ENCODE measurements around the gene FAM174B.
A peak's percentile ranks its signal among the peaks of the same experiment; 100 is the strongest.

Gene FAM174B

GRCh38 chr15:92655178-92655995, at the start of gene FAM174B:
TSS of gene FAM174B (minus strand) at chr15:92655775.
- Histone ChIP-seq H3K4me3 (ENCODE audit: low read depth in 1 of 5, low read length in 5 of 5) (peak within 1 kb of the TSS; percentile 19 to 82 (median 67)), H3K9ac (ENCODE audit: low read length in 5 of 5) (peak within 1 kb of the TSS in 3 of 5 donors; percentile 19 to 43 (median 42)), H3K27ac (ENCODE audit: low read depth, low read length) (no peak within 1 kb of the TSS), H3K9me3 (ENCODE audit: control insufficient read depth in 5 of 5, low read length in 5 of 5) (peaks cover 0 to 5% (median 3%) of the 10 kb centered on the region in 5 donors), H3K36me3 (ENCODE audit: control insufficient read depth in 5 of 5, insufficient read depth in 5 of 5, low read length in 5 of 5) (no peaks in the 10 kb centered on the region), H3K27me3 (ENCODE audit: control insufficient read depth in 5 of 5, insufficient read depth in 4 of 5, low read length in 5 of 5) (peaks cover 0 to 15% (median 0%) of the 10 kb centered on the region in 5 donors), H3K4me1 (ENCODE audit: control insufficient read depth in 5 of 5, insufficient read depth in 5 of 5, low read length in 5 of 5) (peaks cover 9 to 32% (median 12%) of the 10 kb centered on the region in 5 donors)

GRCh38 chr15:92696096-92696495, 40.5 kb upstream of the FAM174B start:
- H3K27me3 ChIP-seq (ENCODE audit: control insufficient read depth in 5 of 5, insufficient read depth in 4 of 5, low read length in 5 of 5) = no peaks in the 10 kb centered on the region
- H3K9ac ChIP-seq (ENCODE audit: low read length in 5 of 5) = no peak overlapping the region
- no peak overlapping the region for H3K4me3 ChIP-seq (ENCODE audit: low read depth in 1 of 5, low read length in 5 of 5)
- H3K4me1 ChIP-seq (ENCODE audit: control insufficient read depth in 5 of 5, insufficient read depth in 5 of 5, low read length in 5 of 5) = no peaks in the 10 kb centered on the region
- H3K9me3 ChIP-seq (ENCODE audit: control insufficient read depth in 5 of 5, low read length in 5 of 5) = peaks cover 0 to 3% (median 0%) of the 10 kb centered on the region in 5 donors
- no peak overlapping the region for H3K27ac ChIP-seq (ENCODE audit: low read depth, low read length)
- no peaks in the 10 kb centered on the region for H3K36me3 ChIP-seq (ENCODE audit: control insufficient read depth in 5 of 5, insufficient read depth in 5 of 5, low read length in 5 of 5)

GRCh38 chr15:92693691-92694331, 38.2 kb upstream of the FAM174B start:
- no peak overlapping the region for H3K27ac ChIP-seq (ENCODE audit: low read depth, low read length)

GRCh38 chr15:92690395-92690794, 34.8 kb upstream of the FAM174B start:
- Histone ChIP-seq H3K9ac (ENCODE audit: low read length in 5 of 5) (no peak overlapping the region), H3K27me3 (ENCODE audit: control insufficient read depth in 5 of 5, insufficient read depth in 4 of 5, low read length in 5 of 5) (no peaks in the 10 kb centered on the region), H3K27ac (ENCODE audit: low read depth, low read length) (no peak overlapping the region), H3K9me3 (ENCODE audit: control insufficient read depth in 5 of 5, low read length in 5 of 5) (peaks cover 0 to 10% (median 0%) of the 10 kb centered on the region in 5 donors), H3K4me1 (ENCODE audit: control insufficient read depth in 5 of 5, insufficient read depth in 5 of 5, low read length in 5 of 5) (no peaks in the 10 kb centered on the region), H3K4me3 (ENCODE audit: low read depth in 1 of 5, low read length in 5 of 5) (no peak overlapping the region), H3K36me3 (ENCODE audit: control insufficient read depth in 5 of 5, insufficient read depth in 5 of 5, low read length in 5 of 5) (no peaks in the 10 kb centered on the region)

More at GRCh38 chr15:92693691-92694331, 38.2 kb upstream of the FAM174B start:
- H3K36me3 ChIP-seq (ENCODE audit: control insufficient read depth in 5 of 5, insufficient read depth in 5 of 5, low read length in 5 of 5) = no peaks in the 10 kb centered on the region
- H3K27me3 ChIP-seq (ENCODE audit: control insufficient read depth in 5 of 5, insufficient read depth in 4 of 5, low read length in 5 of 5) = no peaks in the 10 kb centered on the region
- peaks cover 0 to 4% (median under 1%) of the 10 kb centered on the region in 5 donors for H3K9me3 ChIP-seq (ENCODE audit: control insufficient read depth in 5 of 5, low read length in 5 of 5)
- H3K4me3 ChIP-seq (ENCODE audit: low read depth in 1 of 5, low read length in 5 of 5) = no peak overlapping the region
- no peak overlapping the region for H3K9ac ChIP-seq (ENCODE audit: low read length in 5 of 5)
- H3K4me1 ChIP-seq (ENCODE audit: control insufficient read depth in 5 of 5, insufficient read depth in 5 of 5, low read length in 5 of 5) = no peaks in the 10 kb centered on the region

GRCh38 chr15:92687746-92688145, 32.2 kb upstream of the FAM174B start:
- H3K4me3 ChIP-seq (ENCODE audit: low read depth in 1 of 5, low read length in 5 of 5) = no peak overlapping the region
- H3K4me1 ChIP-seq (ENCODE audit: control insufficient read depth in 5 of 5, insufficient read depth in 5 of 5, low read length in 5 of 5) = peaks cover 0 to 4% (median 0%) of the 10 kb centered on the region in 5 donors
- H3K27ac ChIP-seq (ENCODE audit: low read depth, low read length) = no peak overlapping the region
- H3K27me3 ChIP-seq (ENCODE audit: control insufficient read depth in 5 of 5, insufficient read depth in 4 of 5, low read length in 5 of 5) = no peaks in the 10 kb centered on the region
- H3K9ac ChIP-seq (ENCODE audit: low read length in 5 of 5) = no peak overlapping the region
- H3K9me3 ChIP-seq (ENCODE audit: control insufficient read depth in 5 of 5, low read length in 5 of 5) = peaks cover 0 to 10% (median 0%) of the 10 kb centered on the region in 5 donors
- H3K36me3 ChIP-seq (ENCODE audit: control insufficient read depth in 5 of 5, insufficient read depth in 5 of 5, low read length in 5 of 5) = no peaks in the 10 kb centered on the region

GRCh38 chr15:92687195-92687602, 31.6 kb upstream of the FAM174B start:
- H3K27ac ChIP-seq (ENCODE audit: low read depth, low read length) = no peak overlapping the region
- peaks cover 0 to 9% (median 0%) of the 10 kb centered on the region in 5 donors for H3K4me1 ChIP-seq (ENCODE audit: control insufficient read depth in 5 of 5, insufficient read depth in 5 of 5, low read length in 5 of 5)

GRCh38 chr15:92683511-92683834, 27.9 kb upstream of the FAM174B start:
- H3K4me1 ChIP-seq (ENCODE audit: control insufficient read depth in 5 of 5, insufficient read depth in 5 of 5, low read length in 5 of 5) = peaks cover 3 to 26% (median 8%) of the 10 kb centered on the region in 5 donors
- H3K9me3 ChIP-seq (ENCODE audit: control insufficient read depth in 5 of 5, low read length in 5 of 5) = peaks cover 0 to 3% (median 0%) of the 10 kb centered on the region in 5 donors
- H3K4me3 ChIP-seq (ENCODE audit: low read depth in 1 of 5, low read length in 5 of 5) = no peak overlapping the region

More at GRCh38 chr15:92687195-92687602, 31.6 kb upstream of the FAM174B start:
- H3K9ac ChIP-seq (ENCODE audit: low read length in 5 of 5) = no peak overlapping the region
- no peak overlapping the region for H3K4me3 ChIP-seq (ENCODE audit: low read depth in 1 of 5, low read length in 5 of 5)
- no peaks in the 10 kb centered on the region for H3K36me3 ChIP-seq (ENCODE audit: control insufficient read depth in 5 of 5, insufficient read depth in 5 of 5, low read length in 5 of 5)
- H3K9me3 ChIP-seq (ENCODE audit: control insufficient read depth in 5 of 5, low read length in 5 of 5) = peaks cover 0 to 10% (median 0%) of the 10 kb centered on the region in 5 donors
- no peaks in the 10 kb centered on the region for H3K27me3 ChIP-seq (ENCODE audit: control insufficient read depth in 5 of 5, insufficient read depth in 4 of 5, low read length in 5 of 5)

GRCh38 chr15:92682741-92683510, 27.4 kb upstream of the FAM174B start:
- Histone ChIP-seq H3K9ac (ENCODE audit: low read length in 5 of 5) (no peak overlapping the region), H3K4me1 (ENCODE audit: control insufficient read depth in 5 of 5, insufficient read depth in 5 of 5, low read length in 5 of 5) (peaks cover 3 to 26% (median 8%) of the 10 kb centered on the region in 5 donors), H3K27me3 (ENCODE audit: control insufficient read depth in 5 of 5, insufficient read depth in 4 of 5, low read length in 5 of 5) (no peaks in the 10 kb centered on the region), H3K4me3 (ENCODE audit: low read depth in 1 of 5, low read length in 5 of 5) (no peak overlapping the region), H3K27ac (ENCODE audit: low read depth, low read length) (no peak overlapping the region), H3K9me3 (ENCODE audit: control insufficient read depth in 5 of 5, low read length in 5 of 5) (no peaks in the 10 kb centered on the region), H3K36me3 (ENCODE audit: control insufficient read depth in 5 of 5, insufficient read depth in 5 of 5, low read length in 5 of 5) (no peaks in the 10 kb centered on the region)

More at GRCh38 chr15:92683511-92683834, 27.9 kb upstream of the FAM174B start:
- Histone ChIP-seq H3K27me3 (ENCODE audit: control insufficient read depth in 5 of 5, insufficient read depth in 4 of 5, low read length in 5 of 5) (no peaks in the 10 kb centered on the region), H3K36me3 (ENCODE audit: control insufficient read depth in 5 of 5, insufficient read depth in 5 of 5, low read length in 5 of 5) (no peaks in the 10 kb centered on the region), H3K27ac (ENCODE audit: low read depth, low read length) (no peak overlapping the region), H3K9ac (ENCODE audit: low read length in 5 of 5) (no peak overlapping the region)

GRCh38 chr15:92681141-92681631, 25.6 kb upstream of the FAM174B start:
- Histone ChIP-seq H3K9ac (ENCODE audit: low read length in 5 of 5) (no peak overlapping the region), H3K9me3 (ENCODE audit: control insufficient read depth in 5 of 5, low read length in 5 of 5) (no peaks in the 10 kb centered on the region), H3K27me3 (ENCODE audit: control insufficient read depth in 5 of 5, insufficient read depth in 4 of 5, low read length in 5 of 5) (no peaks in the 10 kb centered on the region), H3K27ac (ENCODE audit: low read depth, low read length) (peak overlapping the region; percentile 5), H3K4me1 (ENCODE audit: control insufficient read depth in 5 of 5, insufficient read depth in 5 of 5, low read length in 5 of 5) (peaks cover 3 to 26% (median 8%) of the 10 kb centered on the region in 5 donors), H3K36me3 (ENCODE audit: control insufficient read depth in 5 of 5, insufficient read depth in 5 of 5, low read length in 5 of 5) (no peaks in the 10 kb centered on the region), H3K4me3 (ENCODE audit: low read depth in 1 of 5, low read length in 5 of 5) (no peak overlapping the region)

All from subcutaneous abdominal adipose tissue (tissue), 5 donors.